GM21576 (cell line): ENCODE data around the gene KCNAB2.
"Not testable (repeated sequence)": the region's sequence is repeated elsewhere in the genome, so short reads cannot be mapped to it uniquely, and the experiment has no call there.

Experiments used
- ATAC-seq: cut with Tn5 transposase; IDR thresholded peaks from one replicate; pipeline ENCODE4 v1.9.1; 2021; ENCODE audit warnings: mild to moderate bottlenecking, moderate library complexity; ENCODE audit not compliant: unreplicated experiment

KCNAB2 gene

GRCh38 chr1:6052543-6053205 lies 7.0 kb downstream of the KCNAB2 start:
- ATAC-seq: no peak

GRCh38 chr1:6053206-6053546 lies 7.5 kb downstream of the KCNAB2 start:
- no peak for ATAC-seq

- no peak for ATAC-seq
Observed at GRCh38 chr1:6054596-6054995, 8.9 kb downstream of the KCNAB2 start.

GRCh38 chr1:6056572-6056948 lies 10.9 kb downstream of the KCNAB2 start:
- no peak for ATAC-seq

GRCh38 chr1:6057170-6057845 lies 11.6 kb downstream of the KCNAB2 start:
- no peak for ATAC-seq

- ATAC-seq: no peak
Observed at GRCh38 chr1:6059866-6060265, 14.2 kb downstream of the KCNAB2 start.

- no peak for ATAC-seq
Observed at GRCh38 chr1:6062670-6063069, 17.0 kb downstream of the KCNAB2 start.

- ATAC-seq: not testable (repeated sequence)
Observed at GRCh38 chr1:6063532-6064053, 17.9 kb downstream of the KCNAB2 start.

- ATAC-seq: no peak
Observed at GRCh38 chr1:6065093-6065858, 19.6 kb downstream of the KCNAB2 start.

- ATAC-seq: no peak
Observed at GRCh38 chr1:6066680-6067079, 21.0 kb downstream of the KCNAB2 start.

- ATAC-seq: no peak
Observed at GRCh38 chr1:6068073-6068472, 22.4 kb downstream of the KCNAB2 start.

GRCh38 chr1:6068932-6069331 lies 23.2 kb downstream of the KCNAB2 start:
- no peak for ATAC-seq

- ATAC-seq: no peak
Observed at GRCh38 chr1:6069573-6069972, 23.9 kb downstream of the KCNAB2 start.

GRCh38 chr1:6070450-6070974 lies 24.8 kb downstream of the KCNAB2 start:
- no peak for ATAC-seq

- no peak for ATAC-seq
Observed at GRCh38 chr1:6071219-6071618, 25.5 kb downstream of the KCNAB2 start.

- ATAC-seq: no peak
Observed at GRCh38 chr1:6072774-6073479, 27.2 kb downstream of the KCNAB2 start.

- no peak for ATAC-seq
Observed at GRCh38 chr1:6073480-6074053, 27.9 kb downstream of the KCNAB2 start.

GRCh38 chr1:6074192-6074901 lies 28.7 kb downstream of the KCNAB2 start:
- no peak for ATAC-seq

- ATAC-seq: no peak
Observed at GRCh38 chr1:6075748-6076147, 30.1 kb downstream of the KCNAB2 start.

GRCh38 chr1:6077061-6077460 lies 31.4 kb downstream of the KCNAB2 start:
- ATAC-seq: not testable (repeated sequence)
